A549 treated with ZK216348 at 1 μM for 4 hours (cell line): ENCODE results near the gene AHSG. TPM values are rescaled to one million over a fixed set of nuclear protein-coding genes. Genes with fewer than 3 reads are reported as not detected.

ENCODE experiments used
- total RNA-seq: library from RNA; stranded (reverse); fragments of 200-300 nt; extraction: Qiagen RNA extraction; gene quantifications from 5 replicates; pipeline ENCODE4 v1.2.3, GENCODE V29; 2022; ENCODE audit warnings: low read depth

Gene AHSG, protein sequence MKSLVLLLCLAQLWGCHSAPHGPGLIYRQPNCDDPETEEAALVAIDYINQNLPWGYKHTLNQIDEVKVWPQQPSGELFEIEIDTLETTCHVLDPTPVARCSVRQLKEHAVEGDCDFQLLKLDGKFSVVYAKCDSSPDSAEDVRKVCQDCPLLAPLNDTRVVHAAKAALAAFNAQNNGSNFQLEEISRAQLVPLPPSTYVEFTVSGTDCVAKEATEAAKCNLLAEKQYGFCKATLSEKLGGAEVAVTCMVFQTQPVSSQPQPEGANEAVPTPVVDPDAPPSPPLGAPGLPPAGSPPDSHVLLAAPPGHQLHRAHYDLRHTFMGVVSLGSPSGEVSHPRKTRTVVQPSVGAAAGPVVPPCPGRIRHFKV
- 0.18 to 0.29 TPM in 2 of 5 replicates, not detected in the others for total RNA-seq

DNA sequence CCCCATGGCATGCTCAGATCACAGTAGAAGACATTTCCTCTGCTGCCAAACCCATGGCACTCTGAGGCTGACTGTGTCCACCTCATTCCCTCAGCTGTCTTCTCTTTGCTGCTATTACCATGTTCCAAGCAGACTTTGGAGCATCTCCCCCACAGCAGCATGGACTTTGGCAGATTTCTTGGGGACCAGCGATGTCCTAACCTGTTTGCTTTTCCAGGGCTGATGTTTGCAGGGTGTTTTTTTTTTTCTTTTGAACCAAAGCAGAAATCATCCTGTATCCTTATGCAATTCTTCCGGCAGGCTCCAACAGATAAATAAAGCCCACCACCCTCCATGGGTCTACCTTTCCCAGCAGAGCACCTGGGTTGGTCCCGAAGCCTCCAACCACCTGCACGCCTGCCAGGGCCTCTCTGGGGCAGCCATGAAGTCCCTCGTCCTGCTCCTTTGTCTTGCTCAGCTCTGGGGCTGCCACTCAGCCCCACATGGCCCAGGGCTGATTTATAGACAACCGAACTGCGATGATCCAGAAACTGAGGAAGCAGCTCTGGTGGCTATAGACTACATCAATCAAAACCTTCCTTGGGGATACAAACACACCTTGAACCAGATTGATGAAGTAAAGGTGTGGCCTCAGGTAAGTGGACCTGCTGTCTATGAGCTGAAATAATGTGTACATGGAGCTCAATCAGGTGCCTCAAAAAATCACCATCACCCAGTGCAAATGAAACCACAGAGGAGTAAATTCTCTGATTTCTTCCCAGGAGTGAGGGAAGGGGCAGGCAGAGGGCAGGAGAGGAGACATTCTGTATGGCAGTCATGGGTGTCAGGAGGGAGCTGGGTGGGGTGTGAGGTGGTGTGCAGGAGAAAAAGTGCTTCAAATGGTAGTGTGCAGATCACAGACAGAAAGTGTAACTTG is at the start of gene AHSG:
TSS of gene AHSG (plus strand) at position 340 of the 916 bp plus-strand sequence. CDS start at position 422, 82 bp downstream.

DNA sequence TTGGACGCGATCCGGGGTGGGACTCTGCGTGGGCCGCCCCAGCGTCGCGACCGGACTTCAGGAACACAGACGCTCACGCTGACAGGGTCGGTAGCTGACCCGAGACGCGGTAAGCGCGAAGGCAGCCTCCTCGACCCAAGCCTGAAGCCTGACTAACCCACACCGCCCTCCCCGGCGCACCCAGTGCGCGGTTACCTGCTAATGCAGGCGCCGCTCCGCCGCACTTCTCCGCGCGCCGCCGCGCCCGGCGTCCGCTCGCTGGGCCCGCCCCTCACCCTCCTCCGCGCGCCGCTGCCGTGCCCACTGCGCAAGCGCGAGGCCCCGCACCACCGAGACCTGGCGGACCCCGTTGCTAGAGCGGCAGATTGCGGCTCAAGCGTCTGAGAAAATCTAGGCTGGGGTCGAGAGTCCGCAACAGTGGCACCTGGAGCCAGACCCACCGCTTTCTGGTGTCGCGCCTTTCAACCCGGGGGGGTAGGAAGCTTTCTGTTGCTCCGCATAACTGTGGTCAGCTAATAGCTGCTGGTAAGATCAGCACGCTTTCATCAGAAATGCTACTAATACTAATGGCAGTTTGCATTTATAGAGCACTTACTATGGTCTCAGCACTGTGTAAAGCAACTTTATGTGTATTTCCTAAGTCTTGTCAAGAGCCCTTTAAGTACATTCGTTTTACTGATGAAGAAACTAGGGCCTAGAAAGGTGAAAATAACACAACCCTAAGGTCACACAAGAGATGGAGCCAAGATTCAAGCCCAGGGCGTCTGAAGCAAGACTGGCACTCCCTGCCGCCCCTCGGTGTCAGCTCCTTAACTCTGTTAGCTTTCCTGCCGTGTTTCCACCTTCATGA is 45.6 kb upstream of the AHSG start, which contains the start of gene TBCCD1:
TSS of gene TBCCD1 (minus strand) at position 268 of the 850 bp plus-strand sequence. CDS start 3,010 bp downstream, outside the sequence.

GRCh38 chr3:186570096-186570940 is 42.5 kb upstream of the AHSG start, which contains the start of gene DNAJB11:
DNAJB11 (plus strand) TSS chr3:186570720; CDS start chr3:186570898, 178 bp downstream.

DNA sequence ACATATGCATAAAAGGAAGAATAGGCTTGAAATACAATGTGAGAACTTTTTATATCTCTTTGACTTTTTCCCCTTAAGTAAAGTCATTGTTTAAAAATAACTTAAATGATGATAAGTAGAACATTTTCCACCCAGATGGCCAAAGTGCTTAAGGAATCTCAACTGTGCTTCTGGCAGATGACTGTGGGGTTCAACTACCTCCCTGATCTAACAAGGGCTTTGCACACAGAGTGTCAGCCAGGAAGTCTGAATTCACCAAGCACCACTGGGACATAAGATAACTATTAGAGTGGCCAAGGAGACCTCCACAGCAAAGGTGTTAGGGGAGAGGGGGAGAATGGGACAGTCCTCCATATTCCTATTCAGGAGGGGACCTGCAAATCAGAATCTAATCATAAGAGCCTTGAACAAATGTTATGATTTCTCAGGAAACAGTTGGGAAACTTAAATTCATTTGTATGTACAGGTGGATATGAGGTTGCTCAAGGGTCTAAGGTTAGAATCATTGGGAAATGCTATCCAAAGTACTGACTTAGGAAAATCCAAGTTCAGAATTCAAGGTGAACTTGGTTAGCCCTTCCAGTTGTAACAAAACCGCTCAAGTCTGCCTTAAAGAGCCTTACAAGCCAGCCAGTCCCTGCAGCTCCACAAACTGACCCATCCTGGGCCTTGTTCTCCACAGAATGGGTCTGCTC is 27.1 kb downstream of the AHSG start, which contains the start of gene FETUB:
TSS of gene FETUB (plus strand) at position 622 of the 695 bp plus-strand sequence. CDS start at position 684, 62 bp downstream.

GRCh38 chr3:186665625-186666188 is 52.8 kb downstream of the AHSG start, which contains the start of gene HRG:
HRG (plus strand) TSS chr3:186666014; CDS start chr3:186666032, 18 bp downstream.

Other genes starting within 250 kb of the AHSG start
- gene CRYGS, start 68.7 kb upstream of the AHSG start, total RNA-seq: 0.27 to 0.81 TPM (median 0.43 TPM) in 5 replicates
- 5.2 to 6.9 TPM (median 6.6 TPM) in 5 replicates for gene TBCCD1, start 45.7 kb upstream of the AHSG start, total RNA-seq
- gene DNAJB11, start 42.3 kb upstream of the AHSG start, total RNA-seq: 51.3 to 59.7 TPM (median 56.3 TPM) in 5 replicates
- 0.14 to 0.34 TPM (median 0.28 TPM) in 3 of 5 replicates, not detected in the others for gene FETUB, start 27.3 kb downstream of the AHSG start, total RNA-seq
- not detected in 5 replicates for gene HRG, start 53.0 kb downstream of the AHSG start, total RNA-seq
- 0.09 TPM in 1 of 5 replicates, not detected in the others for gene KNG1, start 104.3 kb downstream of the AHSG start, total RNA-seq
- 124 to 142 TPM (median 141 TPM) in 5 replicates for gene EIF4A2, start 170.5 kb downstream of the AHSG start, total RNA-seq
- 43.9 to 76.3 TPM (median 48.5 TPM) in 5 replicates for gene RFC4, start 193.4 kb downstream of the AHSG start, total RNA-seq
- gene ADIPOQ, start 229.7 kb downstream of the AHSG start, total RNA-seq: not detected in 5 replicates